Esophagus squamous epithelium (tissue), 4 donors: ENCODE data around the gene FUCA2.

Experiments
- POLR2A ChIP-seq, 4 donors: fragments of 450-650 bp; IDR thresholded peaks; one replicate each; pipeline ENCODE4 v1.6.1; 2017; ENCODE audit warnings: antibody characterized with exemption in 4 of 4, mild to moderate bottlenecking in 4 of 4, moderate library complexity in 3 of 4
- TF ChIP-seq, protein P1 (sequence below), 6 experiments: fragments of 450-650 bp in 4 of 6; fragments of 200-600 bp in 2 of 6; sonication (generic) in 2 of 6; IDR thresholded peaks; one replicate each; pipeline ENCODE4 v1.5.1; 2016 to 2019; ENCODE audit warnings: antibody characterized with exemption in 6 of 6, mild to moderate bottlenecking in 4 of 6, moderate library complexity in 4 of 6

- TF ChIP-seq, protein P1, sequence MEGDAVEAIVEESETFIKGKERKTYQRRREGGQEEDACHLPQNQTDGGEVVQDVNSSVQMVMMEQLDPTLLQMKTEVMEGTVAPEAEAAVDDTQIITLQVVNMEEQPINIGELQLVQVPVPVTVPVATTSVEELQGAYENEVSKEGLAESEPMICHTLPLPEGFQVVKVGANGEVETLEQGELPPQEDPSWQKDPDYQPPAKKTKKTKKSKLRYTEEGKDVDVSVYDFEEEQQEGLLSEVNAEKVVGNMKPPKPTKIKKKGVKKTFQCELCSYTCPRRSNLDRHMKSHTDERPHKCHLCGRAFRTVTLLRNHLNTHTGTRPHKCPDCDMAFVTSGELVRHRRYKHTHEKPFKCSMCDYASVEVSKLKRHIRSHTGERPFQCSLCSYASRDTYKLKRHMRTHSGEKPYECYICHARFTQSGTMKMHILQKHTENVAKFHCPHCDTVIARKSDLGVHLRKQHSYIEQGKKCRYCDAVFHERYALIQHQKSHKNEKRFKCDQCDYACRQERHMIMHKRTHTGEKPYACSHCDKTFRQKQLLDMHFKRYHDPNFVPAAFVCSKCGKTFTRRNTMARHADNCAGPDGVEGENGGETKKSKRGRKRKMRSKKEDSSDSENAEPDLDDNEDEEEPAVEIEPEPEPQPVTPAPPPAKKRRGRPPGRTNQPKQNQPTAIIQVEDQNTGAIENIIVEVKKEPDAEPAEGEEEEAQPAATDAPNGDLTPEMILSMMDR (IDR thresholded peaks at IDR 0.05) = no peak
- TF ChIP-seq POLR2A (IDR thresholded peaks at IDR 0.05) = no peak
Observed at GRCh38 chr6:143505111-143505510, 6.4 kb downstream of the FUCA2 start.
